Endothelial cell (in vitro differentiated cells): ENCODE data around the gene E4F1. TPM values are rescaled to one million over a fixed set of nuclear protein-coding genes. Genes with fewer than 3 reads are reported as not detected.
"Not testable (repeated sequence)": the region's sequence is repeated elsewhere in the genome, so short reads cannot be mapped to it uniquely, and the experiment has no call there.

Source experiments
- DNase-seq: peaks from one replicate; pipeline ENCODE4 v3.0.0; 2021; ENCODE audit warnings: low spot score
- H3K27ac Mint-ChIP-seq: one replicate; pipeline ENCODE4 v1.8.0; 2021; ENCODE audit warnings: mixed read lengths, inconsistent platforms; ENCODE audit not compliant: unreplicated experiment
- H3K27me3 Mint-ChIP-seq: one replicate; pipeline ENCODE4 v1.8.0; 2021; ENCODE audit warnings: mild to moderate bottlenecking, moderate library complexity, mixed read lengths, inconsistent platforms; ENCODE audit not compliant: unreplicated experiment
- H3K36me3 Mint-ChIP-seq: one replicate; pipeline ENCODE4 v1.8.0; 2021; ENCODE audit warnings: mild to moderate bottlenecking, low read depth, mixed read lengths, inconsistent platforms; ENCODE audit not compliant: unreplicated experiment
- H3K4me1 Mint-ChIP-seq: one replicate; pipeline ENCODE4 v1.8.0; 2021; ENCODE audit warnings: mild to moderate bottlenecking, mixed read lengths, inconsistent platforms; ENCODE audit not compliant: unreplicated experiment
- H3K4me3 Mint-ChIP-seq: one replicate; pipeline ENCODE4 v1.8.0; 2021; ENCODE audit warnings: mild to moderate bottlenecking, mixed read lengths, inconsistent platforms; ENCODE audit not compliant: unreplicated experiment
- H3K9me3 Mint-ChIP-seq: one replicate; pipeline ENCODE4 v1.8.0; 2021; ENCODE audit warnings: mixed read lengths, inconsistent platforms; ENCODE audit not compliant: unreplicated experiment
- total RNA-seq: library from RNA; stranded (reverse); fragmentation: NEBNext Ultra II Directional; extraction: Animal tissue kit (Norgen Biotek cat#: 25700); gene quantifications from one replicate; pipeline ENCODE4 v1.2.1, GENCODE V29; 2021; ENCODE audit not compliant: unreplicated experiment
- TF ChIP-seq, protein P1 (sequence below): fragments of 200-600 bp; sonication (generic); IDR thresholded peaks from one replicate; pipeline ENCODE4 v1.5.0; 2021; ENCODE audit warnings: antibody characterized with exemption; ENCODE audit not compliant: unreplicated experiment

The E4F1 gene
- total RNA-seq, 1 donor from 2014 or later: 35.9 TPM

DNA sequence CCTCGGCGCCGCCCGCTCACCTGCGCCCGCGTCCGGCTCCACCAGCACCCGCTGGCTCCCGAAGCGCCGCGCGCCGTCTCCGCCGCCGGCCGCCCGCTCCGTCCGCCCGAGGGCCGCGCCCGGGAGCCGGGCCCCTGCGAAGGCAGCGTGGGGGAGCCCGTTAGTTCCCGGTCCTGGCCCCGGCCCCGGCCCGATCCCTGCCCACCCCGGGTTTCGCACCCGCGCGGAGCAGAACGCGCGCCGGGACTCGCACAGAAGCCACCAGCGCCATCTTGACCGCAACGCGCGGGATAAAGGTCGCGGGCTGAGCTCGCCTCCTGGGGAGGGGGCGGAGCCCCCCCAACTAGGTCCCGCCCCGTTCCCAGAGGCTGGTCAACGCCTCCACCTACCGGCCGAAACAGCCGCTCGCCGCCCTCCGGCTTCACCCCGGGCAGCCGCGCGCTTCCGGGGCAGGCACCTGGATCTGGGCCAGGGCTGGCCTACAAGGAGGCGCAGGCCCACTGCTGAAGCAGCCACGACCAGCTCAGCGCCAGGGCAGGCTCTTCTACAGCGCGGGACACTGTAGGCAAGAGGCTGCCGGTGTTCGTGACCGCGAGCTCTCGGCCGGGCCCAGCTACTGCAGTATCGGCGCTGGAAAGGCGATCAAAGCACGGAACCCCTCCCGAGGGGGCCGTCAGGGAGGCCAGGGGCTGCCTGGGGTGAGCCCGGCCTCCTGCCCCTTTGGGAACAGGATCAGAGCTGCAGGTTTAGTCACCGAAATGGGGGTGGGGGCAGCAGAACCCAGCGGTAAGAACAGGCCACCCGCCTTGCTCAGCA is 28.1 kb downstream of the E4F1 start, which contains the start of gene ECI1:
TSS of gene ECI1 (minus strand) at position 292 of the 816 bp plus-strand sequence. CDS start at position 271, 21 bp downstream.
- H3K27ac Mint-ChIP-seq: no peak within 1 kb of the TSS
- H3K9me3 Mint-ChIP-seq: no peaks in the 10 kb centered on the region
- peak; percentile 92 for DNase-seq
- peaks cover 4% of the 10 kb centered on the region for H3K27me3 Mint-ChIP-seq
- TF ChIP-seq, protein P1, sequence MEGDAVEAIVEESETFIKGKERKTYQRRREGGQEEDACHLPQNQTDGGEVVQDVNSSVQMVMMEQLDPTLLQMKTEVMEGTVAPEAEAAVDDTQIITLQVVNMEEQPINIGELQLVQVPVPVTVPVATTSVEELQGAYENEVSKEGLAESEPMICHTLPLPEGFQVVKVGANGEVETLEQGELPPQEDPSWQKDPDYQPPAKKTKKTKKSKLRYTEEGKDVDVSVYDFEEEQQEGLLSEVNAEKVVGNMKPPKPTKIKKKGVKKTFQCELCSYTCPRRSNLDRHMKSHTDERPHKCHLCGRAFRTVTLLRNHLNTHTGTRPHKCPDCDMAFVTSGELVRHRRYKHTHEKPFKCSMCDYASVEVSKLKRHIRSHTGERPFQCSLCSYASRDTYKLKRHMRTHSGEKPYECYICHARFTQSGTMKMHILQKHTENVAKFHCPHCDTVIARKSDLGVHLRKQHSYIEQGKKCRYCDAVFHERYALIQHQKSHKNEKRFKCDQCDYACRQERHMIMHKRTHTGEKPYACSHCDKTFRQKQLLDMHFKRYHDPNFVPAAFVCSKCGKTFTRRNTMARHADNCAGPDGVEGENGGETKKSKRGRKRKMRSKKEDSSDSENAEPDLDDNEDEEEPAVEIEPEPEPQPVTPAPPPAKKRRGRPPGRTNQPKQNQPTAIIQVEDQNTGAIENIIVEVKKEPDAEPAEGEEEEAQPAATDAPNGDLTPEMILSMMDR: peak; percentile 49
- H3K4me3 Mint-ChIP-seq: peak within 1 kb of the TSS; percentile 89
- H3K4me1 Mint-ChIP-seq: peaks cover 5% of the 10 kb centered on the region
- peaks cover 28% of the 10 kb centered on the region for H3K36me3 Mint-ChIP-seq

- Mint-ChIP-seq H3K36me3 (peaks cover 33% of the 10 kb centered on the region), H3K27ac (no peak overlapping the region), H3K4me3 (peak overlapping the region; percentile 74), H3K4me1 (peaks cover 5% of the 10 kb centered on the region), H3K9me3 (no peaks in the 10 kb centered on the region), H3K27me3 (peaks cover 4% of the 10 kb centered on the region)
- TF ChIP-seq, protein P1: no peak
- DNase-seq: no peak
These were observed 29.4 kb downstream of the E4F1 start for GRCh38 chr16:2252806-2253148.

- Mint-ChIP-seq H3K4me1 (peaks cover 5% of the 10 kb centered on the region), H3K36me3 (peaks cover 33% of the 10 kb centered on the region), H3K9me3 (no peaks in the 10 kb centered on the region), H3K27me3 (peaks cover 4% of the 10 kb centered on the region), H3K27ac (no peak overlapping the region), H3K4me3 (peak overlapping the region; percentile 74)
- TF ChIP-seq, protein P1: no peak
- no peak for DNase-seq
These were observed 29.9 kb downstream of the E4F1 start for GRCh38 chr16:2253293-2253692.

GRCh38 chr16:2256531-2257140 is 33.2 kb downstream of the E4F1 start:
- H3K27me3 Mint-ChIP-seq: no peaks in the 10 kb centered on the region
- no peak for DNase-seq
- TF ChIP-seq, protein P1: no peak
- H3K36me3 Mint-ChIP-seq: peaks cover 39% of the 10 kb centered on the region
- H3K4me3 Mint-ChIP-seq: peak overlapping the region; percentile 40
- H3K27ac Mint-ChIP-seq: peak overlapping the region; percentile 2
- H3K9me3 Mint-ChIP-seq: no peaks in the 10 kb centered on the region
- H3K4me1 Mint-ChIP-seq: no peaks in the 10 kb centered on the region

GRCh38 chr16:2257726-2258125 is 34.3 kb downstream of the E4F1 start:
- no peak overlapping the region for H3K27ac Mint-ChIP-seq
- no peaks in the 10 kb centered on the region for H3K9me3 Mint-ChIP-seq
- DNase-seq: no peak
- H3K27me3 Mint-ChIP-seq: no peaks in the 10 kb centered on the region
- H3K4me1 Mint-ChIP-seq: no peaks in the 10 kb centered on the region
- H3K36me3 Mint-ChIP-seq: peaks cover 48% of the 10 kb centered on the region
- TF ChIP-seq, protein P1: no peak
- H3K4me3 Mint-ChIP-seq: no peak overlapping the region

- H3K27ac Mint-ChIP-seq: peak overlapping the region; percentile 42
- H3K27me3 Mint-ChIP-seq, H3K4me1 Mint-ChIP-seq, H3K9me3 Mint-ChIP-seq, DNase-seq, H3K4me3 Mint-ChIP-seq: not testable (repeated sequence)
- H3K36me3 Mint-ChIP-seq: peaks cover 43% of the 10 kb centered on the region
These were observed 35.1 kb downstream of the E4F1 start for GRCh38 chr16:2258530-2258929.
